H1 (cell line): ENCODE measurements around the gene MYLK2. TPM values are rescaled to one million over a fixed set of nuclear protein-coding genes. Genes with fewer than 3 reads are reported as not detected.

Experiments used
- MAFK ChIP-seq: IDR thresholded peaks from 2 replicates; pipeline ENCODE4 v1.6.1; 2012; ENCODE audit warnings: low read depth, mild to moderate bottlenecking, improper control_type of control experiment, low read length
- RBBP5 ChIP-seq: IDR thresholded peaks from 2 replicates; pipeline ENCODE4 v1.7.1; 2012; ENCODE audit warnings: low read depth, mild to moderate bottlenecking, inconsistent platforms, low read length, moderate library complexity, borderline replicate concordance
- polyA plus RNA-seq, 7 experiments: library from polyadenylated mRNA; depleted of rRNA in 3 of 7; stranded (reverse) in 5 of 7; unstranded in 2 of 7; fragments of >200 nt in 5 of 7; fragments of 200-250 nt in 2 of 7; gene quantifications; 1 replicate in 5 of 7; 2 replicates in 1 of 7; 4 replicates in 1 of 7; pipeline versions ENCODE4 v1.2.1 to v1.2.3, GENCODE V29; 2011 to 2013; ENCODE audit warnings: missing spikeins in 2 of 7, mixed read lengths in 2 of 7
- total RNA-seq: library from RNA; stranded (reverse); fragmentation: NEBNext Ultra II Directional; extraction: Animal tissue kit (Norgen Biotek cat#: 25700); gene quantifications from 2 replicates; pipeline ENCODE4 v1.2.1, GENCODE V29; 2021

The MYLK2 gene
- total and polyA plus RNA-seq, 2 of the 8 experiments (the other 6 are each of a cell fraction or from before 2014, with no cell fraction given) = 0.22 to 0.26 TPM

DNA sequence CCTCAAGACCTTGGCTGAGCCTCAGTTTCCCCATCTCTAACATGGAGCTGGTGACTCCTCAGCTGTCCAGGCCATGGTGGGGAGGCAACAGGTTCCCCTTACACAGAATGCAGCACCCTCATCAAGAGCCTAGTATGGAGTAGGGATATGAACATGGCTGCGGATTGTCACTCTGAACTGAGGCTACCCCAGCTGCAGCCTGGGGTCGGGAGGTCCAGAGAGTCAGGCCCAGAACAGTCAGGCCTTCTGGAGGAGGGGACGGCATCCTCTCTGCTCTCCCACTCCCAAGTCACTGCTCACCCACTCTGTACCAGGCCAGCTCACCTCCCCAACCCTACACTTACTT is 27.6 kb downstream of the MYLK2 start (continued):
- TF ChIP-seq RBBP5 (no peak), MAFK (no peak)
